Measurements from ENCODE around the gene MSL3B.

- TF ChIP-seq CTCF (IDR thresholded peaks at IDR 0.05) (no peak), EP300 (IDR thresholded peaks at IDR 0.05) (no peak), POLR2A (IDR thresholded peaks at IDR 0.05; ENCODE audit: low read depth) (no peak), POLR2AphosphoS5 (IDR thresholded peaks at IDR 0.05) (no peak)
These were observed 14.3 kb downstream of the MSL3B start for GRCh38 chr2:233853883-233854240.

Data from esophagus muscularis mucosa (tissue), 4 donors.